H1 (cell line): ENCODE results near the gene METTL21A. TPM values are rescaled to one million over a fixed set of nuclear protein-coding genes. Genes with fewer than 3 reads are reported as not detected.

ENCODE experiments used
- BACH1 ChIP-seq: IDR thresholded peaks from 2 replicates; pipeline ENCODE4 v1.6.1; 2012; ENCODE audit warnings: low read length, improper control_type of control experiment
- BRCA1 ChIP-seq: IDR thresholded peaks from 2 replicates; pipeline ENCODE4 v1.6.1; 2012; ENCODE audit warnings: low read depth, low read length, improper control_type of control experiment
- EGR1 ChIP-seq: IDR thresholded peaks from 2 replicates; pipeline ENCODE4 v1.6.1; 2011; ENCODE audit warnings: low read depth, low read length, borderline replicate concordance
- NANOG ChIP-seq: IDR thresholded peaks from 2 replicates; pipeline ENCODE4 v1.6.1; 2011; ENCODE audit warnings: low read length, low read depth, mild to moderate bottlenecking, inconsistent platforms; ENCODE audit not compliant: insufficient read depth, poor library complexity, severe bottlenecking
- RNF2 ChIP-seq: fragments of 200-900, 300-1000 bp; sonication (generic); IDR thresholded peaks from 2 replicates; pipeline ENCODE4 v1.7.1; 2016; ENCODE audit warnings: borderline replicate concordance, low read depth, mild to moderate bottlenecking, antibody characterized with exemption, low read length; ENCODE audit not compliant: poor library complexity, severe bottlenecking; ENCODE audit errors: missing control alignments
- RXRA ChIP-seq: IDR thresholded peaks from 2 replicates; pipeline ENCODE4 v1.6.1; 2011; ENCODE audit warnings: low read depth, mild to moderate bottlenecking, low read length, moderate library complexity; ENCODE audit not compliant: insufficient read depth
- polyA plus RNA-seq, 7 experiments: library from polyadenylated mRNA; depleted of rRNA in 3 of 7; stranded (reverse) in 5 of 7; unstranded in 2 of 7; fragments of >200 nt in 5 of 7; fragments of 200-250 nt in 2 of 7; gene quantifications; 1 replicate in 5 of 7; 2 replicates in 1 of 7; 4 replicates in 1 of 7; pipeline versions ENCODE4 v1.2.1 to v1.2.3, GENCODE V29; 2011 to 2013; ENCODE audit warnings: missing spikeins in 2 of 7, mixed read lengths in 2 of 7
- total RNA-seq: library from RNA; stranded (reverse); fragmentation: NEBNext Ultra II Directional; extraction: Animal tissue kit (Norgen Biotek cat#: 25700); gene quantifications from 2 replicates; pipeline ENCODE4 v1.2.1, GENCODE V29; 2021
- TF ChIP-seq, protein P1 (sequence below): fragments of 300-600 bp; sonication (generic); IDR thresholded peaks from 2 replicates; pipeline ENCODE4 v1.7.1; 2012; ENCODE audit warnings: low read length, moderate library complexity, mild to moderate bottlenecking, inconsistent platforms; ENCODE audit not compliant: insufficient replicate concordance
- TF ChIP-seq, protein P2 (sequence below): IDR thresholded peaks from 2 replicates; pipeline ENCODE4 v1.6.1; 2011; ENCODE audit warnings: low read depth, mild to moderate bottlenecking, low read length; ENCODE audit not compliant: insufficient read depth

The METTL21A gene
- total and polyA plus RNA-seq, 2 of the 8 experiments (the other 6 are each of a cell fraction or from before 2014, with no cell fraction given) = 36.2 to 55.0 TPM

DNA sequence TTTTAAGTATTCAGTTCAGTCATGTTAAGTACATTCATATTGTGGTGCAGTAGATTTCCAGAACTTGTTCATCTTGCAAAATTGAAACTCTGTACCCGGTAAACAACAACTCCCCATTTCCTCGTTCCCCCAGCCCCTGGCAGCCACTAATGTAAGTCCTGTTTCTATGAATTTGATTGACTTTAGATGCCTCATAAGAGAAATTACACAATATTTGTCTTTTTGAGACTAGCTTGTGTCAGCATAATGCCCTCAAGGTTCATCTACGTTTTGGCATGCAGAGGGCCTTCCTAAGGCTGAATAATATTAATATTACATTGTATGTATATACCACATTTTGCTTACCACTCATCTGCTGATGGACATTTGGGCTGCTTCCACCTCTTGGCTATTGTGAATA lies 30.9 kb downstream of the METTL21A start (continued):
- TF ChIP-seq, protein P1, sequence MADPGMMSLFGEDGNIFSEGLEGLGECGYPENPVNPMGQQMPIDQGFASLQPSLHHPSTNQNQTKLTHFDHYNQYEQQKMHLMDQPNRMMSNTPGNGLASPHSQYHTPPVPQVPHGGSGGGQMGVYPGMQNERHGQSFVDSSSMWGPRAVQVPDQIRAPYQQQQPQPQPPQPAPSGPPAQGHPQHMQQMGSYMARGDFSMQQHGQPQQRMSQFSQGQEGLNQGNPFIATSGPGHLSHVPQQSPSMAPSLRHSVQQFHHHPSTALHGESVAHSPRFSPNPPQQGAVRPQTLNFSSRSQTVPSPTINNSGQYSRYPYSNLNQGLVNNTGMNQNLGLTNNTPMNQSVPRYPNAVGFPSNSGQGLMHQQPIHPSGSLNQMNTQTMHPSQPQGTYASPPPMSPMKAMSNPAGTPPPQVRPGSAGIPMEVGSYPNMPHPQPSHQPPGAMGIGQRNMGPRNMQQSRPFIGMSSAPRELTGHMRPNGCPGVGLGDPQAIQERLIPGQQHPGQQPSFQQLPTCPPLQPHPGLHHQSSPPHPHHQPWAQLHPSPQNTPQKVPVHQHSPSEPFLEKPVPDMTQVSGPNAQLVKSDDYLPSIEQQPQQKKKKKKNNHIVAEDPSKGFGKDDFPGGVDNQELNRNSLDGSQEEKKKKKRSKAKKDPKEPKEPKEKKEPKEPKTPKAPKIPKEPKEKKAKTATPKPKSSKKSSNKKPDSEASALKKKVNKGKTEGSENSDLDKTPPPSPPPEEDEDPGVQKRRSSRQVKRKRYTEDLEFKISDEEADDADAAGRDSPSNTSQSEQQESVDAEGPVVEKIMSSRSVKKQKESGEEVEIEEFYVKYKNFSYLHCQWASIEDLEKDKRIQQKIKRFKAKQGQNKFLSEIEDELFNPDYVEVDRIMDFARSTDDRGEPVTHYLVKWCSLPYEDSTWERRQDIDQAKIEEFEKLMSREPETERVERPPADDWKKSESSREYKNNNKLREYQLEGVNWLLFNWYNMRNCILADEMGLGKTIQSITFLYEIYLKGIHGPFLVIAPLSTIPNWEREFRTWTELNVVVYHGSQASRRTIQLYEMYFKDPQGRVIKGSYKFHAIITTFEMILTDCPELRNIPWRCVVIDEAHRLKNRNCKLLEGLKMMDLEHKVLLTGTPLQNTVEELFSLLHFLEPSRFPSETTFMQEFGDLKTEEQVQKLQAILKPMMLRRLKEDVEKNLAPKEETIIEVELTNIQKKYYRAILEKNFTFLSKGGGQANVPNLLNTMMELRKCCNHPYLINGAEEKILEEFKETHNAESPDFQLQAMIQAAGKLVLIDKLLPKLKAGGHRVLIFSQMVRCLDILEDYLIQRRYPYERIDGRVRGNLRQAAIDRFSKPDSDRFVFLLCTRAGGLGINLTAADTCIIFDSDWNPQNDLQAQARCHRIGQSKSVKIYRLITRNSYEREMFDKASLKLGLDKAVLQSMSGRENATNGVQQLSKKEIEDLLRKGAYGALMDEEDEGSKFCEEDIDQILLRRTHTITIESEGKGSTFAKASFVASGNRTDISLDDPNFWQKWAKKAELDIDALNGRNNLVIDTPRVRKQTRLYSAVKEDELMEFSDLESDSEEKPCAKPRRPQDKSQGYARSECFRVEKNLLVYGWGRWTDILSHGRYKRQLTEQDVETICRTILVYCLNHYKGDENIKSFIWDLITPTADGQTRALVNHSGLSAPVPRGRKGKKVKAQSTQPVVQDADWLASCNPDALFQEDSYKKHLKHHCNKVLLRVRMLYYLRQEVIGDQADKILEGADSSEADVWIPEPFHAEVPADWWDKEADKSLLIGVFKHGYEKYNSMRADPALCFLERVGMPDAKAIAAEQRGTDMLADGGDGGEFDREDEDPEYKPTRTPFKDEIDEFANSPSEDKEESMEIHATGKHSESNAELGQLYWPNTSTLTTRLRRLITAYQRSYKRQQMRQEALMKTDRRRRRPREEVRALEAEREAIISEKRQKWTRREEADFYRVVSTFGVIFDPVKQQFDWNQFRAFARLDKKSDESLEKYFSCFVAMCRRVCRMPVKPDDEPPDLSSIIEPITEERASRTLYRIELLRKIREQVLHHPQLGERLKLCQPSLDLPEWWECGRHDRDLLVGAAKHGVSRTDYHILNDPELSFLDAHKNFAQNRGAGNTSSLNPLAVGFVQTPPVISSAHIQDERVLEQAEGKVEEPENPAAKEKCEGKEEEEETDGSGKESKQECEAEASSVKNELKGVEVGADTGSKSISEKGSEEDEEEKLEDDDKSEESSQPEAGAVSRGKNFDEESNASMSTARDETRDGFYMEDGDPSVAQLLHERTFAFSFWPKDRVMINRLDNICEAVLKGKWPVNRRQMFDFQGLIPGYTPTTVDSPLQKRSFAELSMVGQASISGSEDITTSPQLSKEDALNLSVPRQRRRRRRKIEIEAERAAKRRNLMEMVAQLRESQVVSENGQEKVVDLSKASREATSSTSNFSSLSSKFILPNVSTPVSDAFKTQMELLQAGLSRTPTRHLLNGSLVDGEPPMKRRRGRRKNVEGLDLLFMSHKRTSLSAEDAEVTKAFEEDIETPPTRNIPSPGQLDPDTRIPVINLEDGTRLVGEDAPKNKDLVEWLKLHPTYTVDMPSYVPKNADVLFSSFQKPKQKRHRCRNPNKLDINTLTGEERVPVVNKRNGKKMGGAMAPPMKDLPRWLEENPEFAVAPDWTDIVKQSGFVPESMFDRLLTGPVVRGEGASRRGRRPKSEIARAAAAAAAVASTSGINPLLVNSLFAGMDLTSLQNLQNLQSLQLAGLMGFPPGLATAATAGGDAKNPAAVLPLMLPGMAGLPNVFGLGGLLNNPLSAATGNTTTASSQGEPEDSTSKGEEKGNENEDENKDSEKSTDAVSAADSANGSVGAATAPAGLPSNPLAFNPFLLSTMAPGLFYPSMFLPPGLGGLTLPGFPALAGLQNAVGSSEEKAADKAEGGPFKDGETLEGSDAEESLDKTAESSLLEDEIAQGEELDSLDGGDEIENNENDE = no peak
- TF ChIP-seq, protein P2, sequence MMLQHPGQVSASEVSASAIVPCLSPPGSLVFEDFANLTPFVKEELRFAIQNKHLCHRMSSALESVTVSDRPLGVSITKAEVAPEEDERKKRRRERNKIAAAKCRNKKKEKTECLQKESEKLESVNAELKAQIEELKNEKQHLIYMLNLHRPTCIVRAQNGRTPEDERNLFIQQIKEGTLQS = no peak
- no peak for TF ChIP-seq RNF2
- no peak for TF ChIP-seq EGR1
- TF ChIP-seq BRCA1 = no peak
- TF ChIP-seq RXRA = no peak
- TF ChIP-seq BACH1 = no peak
- no peak for TF ChIP-seq NANOG
